Suppressor macrophage treated with lipopolysaccharide for 1 hour (primary cell): ENCODE results near the gene TSC22D4.

ENCODE experiments used
- DNase-seq, 3 donors: peaks; one replicate each; pipeline ENCODE4 v3.0.0-alpha.2; 2020 to 2022

TSC22D4 gene

GRCh38 chr7:100426516-100426915 is 52.5 kb downstream of the TSC22D4 start:
- no peak for DNase-seq

- DNase-seq = no peak
Observed at GRCh38 chr7:100425347-100425746, 53.7 kb downstream of the TSC22D4 start.

- DNase-seq = no peak
Observed at GRCh38 chr7:100423315-100423714, 55.7 kb downstream of the TSC22D4 start.

GRCh38 chr7:100419660-100420226 is 59.3 kb downstream of the TSC22D4 start:
- no peak for DNase-seq

- no peak for DNase-seq
Observed at GRCh38 chr7:100418930-100419659, 59.9 kb downstream of the TSC22D4 start.
